ENCODE measurements around the gene HDAC9. TPM values are rescaled to one million over a fixed set of nuclear protein-coding genes. Genes with fewer than 3 reads are reported as not detected.
"Not testable (repeated sequence)": the region's sequence is repeated elsewhere in the genome, so short reads cannot be mapped to it uniquely, and the experiment has no call there.

The HDAC9 gene
- total RNA-seq, 1 experiment from 2014 or later, result 159 TPM

GRCh38 chr7:18975689-18976280 lies 480.2 kb downstream of the HDAC9 start:
- H3K4me1 Mint-ChIP-seq (ENCODE audit: low read depth, unreplicated experiment), result peaks cover 10% of the 10 kb centered on the region
- H3K36me3 Mint-ChIP-seq (ENCODE audit: insufficient read depth, unreplicated experiment), result no peaks in the 10 kb centered on the region
- no peak overlapping the region for H3K4me3 Mint-ChIP-seq (ENCODE audit: low read depth, unreplicated experiment)
- no peak for TF ChIP-seq CTCF (IDR thresholded peaks at IDR 0.05; ENCODE audit: unreplicated experiment)
- no peak overlapping the region for H3K27ac Mint-ChIP-seq (ENCODE audit: unreplicated experiment)
- CTCF ChIA-PET, result no interaction called here
- no peak for DNase-seq
- H3K9me3 Mint-ChIP-seq (ENCODE audit: low read depth, unreplicated experiment), result peaks cover 3% of the 10 kb centered on the region
- H3K27me3 Mint-ChIP-seq (ENCODE audit: unreplicated experiment), result no peaks in the 10 kb centered on the region
- no TSS peak for BruUV-seq (replicated peaks)
- intact Hi-C loops (cut with micrococcal nuclease; ENCODE audit: unreplicated experiment), result no loop called here

- peaks cover 3% of the 10 kb centered on the region for H3K9me3 Mint-ChIP-seq (ENCODE audit: low read depth, unreplicated experiment)
- TF ChIP-seq CTCF (IDR thresholded peaks at IDR 0.05; ENCODE audit: unreplicated experiment), result no peak
- H3K4me3 Mint-ChIP-seq (ENCODE audit: low read depth, unreplicated experiment), result no peak overlapping the region
- H3K4me1 Mint-ChIP-seq (ENCODE audit: low read depth, unreplicated experiment), result peaks cover 10% of the 10 kb centered on the region
- no TSS peak for BruUV-seq (replicated peaks)
- DNase-seq, result no peak
- no peaks in the 10 kb centered on the region for H3K36me3 Mint-ChIP-seq (ENCODE audit: insufficient read depth, unreplicated experiment)
- no peak overlapping the region for H3K27ac Mint-ChIP-seq (ENCODE audit: unreplicated experiment)
- CTCF ChIA-PET, result no interaction called here
- H3K27me3 Mint-ChIP-seq (ENCODE audit: unreplicated experiment), result no peaks in the 10 kb centered on the region
- intact Hi-C loops (cut with micrococcal nuclease; ENCODE audit: unreplicated experiment), result no loop called here
These were observed 481.3 kb downstream of the HDAC9 start for GRCh38 chr7:18976715-18977471.

- DNase-seq, result no peak
- no peak for TF ChIP-seq CTCF (IDR thresholded peaks at IDR 0.05; ENCODE audit: unreplicated experiment)
- Mint-ChIP-seq H3K27me3 (ENCODE audit: unreplicated experiment) (no peaks in the 10 kb centered on the region), H3K27ac (ENCODE audit: unreplicated experiment) (no peak overlapping the region), H3K9me3 (ENCODE audit: low read depth, unreplicated experiment) (peaks cover 3% of the 10 kb centered on the region), H3K4me3 (ENCODE audit: low read depth, unreplicated experiment) (no peak overlapping the region), H3K4me1 (ENCODE audit: low read depth, unreplicated experiment) (peaks cover 10% of the 10 kb centered on the region), H3K36me3 (ENCODE audit: insufficient read depth, unreplicated experiment) (no peaks in the 10 kb centered on the region)
- CTCF ChIA-PET, result no interaction called here
- BruUV-seq (replicated peaks), result no TSS peak
- intact Hi-C loops (cut with micrococcal nuclease; ENCODE audit: unreplicated experiment), result no loop called here
These were observed 482.6 kb downstream of the HDAC9 start for GRCh38 chr7:18978108-18978495.

GRCh38 chr7:18990700-18991099 lies 495.2 kb downstream of the HDAC9 start:
- intact Hi-C loops (cut with micrococcal nuclease; ENCODE audit: unreplicated experiment); CTCF ChIA-PET; H3K36me3 Mint-ChIP-seq (ENCODE audit: insufficient read depth, unreplicated experiment); H3K4me3 Mint-ChIP-seq (ENCODE audit: low read depth, unreplicated experiment); H3K4me1 Mint-ChIP-seq (ENCODE audit: low read depth, unreplicated experiment); H3K27me3 Mint-ChIP-seq (ENCODE audit: unreplicated experiment); BruUV-seq (replicated peaks); H3K9me3 Mint-ChIP-seq (ENCODE audit: low read depth, unreplicated experiment); DNase-seq; H3K27ac Mint-ChIP-seq (ENCODE audit: unreplicated experiment): not testable (repeated sequence)

Measured in Calu3 (cell line).